C4-2B (cell line): ENCODE measurements around the gene SLC22A1.

ENCODE experiments used
- CTCF ChIP-seq: fragments of 450-650 bp; conservative IDR thresholded peaks from 2 replicates; pipeline ENCODE4 v1.5.1; 2017; ENCODE audit warnings: mild to moderate bottlenecking
- ZFX ChIP-seq: fragments of 450-650 bp; IDR thresholded peaks from 2 replicates; pipeline ENCODE4 v1.6.1; 2017

- TF ChIP-seq CTCF (no peak), ZFX (no peak)
Observed at GRCh38 chr6:160093061-160093460, 28.6 kb upstream of the SLC22A1 start.
